H1 (cell line): Measurements from ENCODE around the gene SSPN. TPM values are rescaled to one million over a fixed set of nuclear protein-coding genes. Genes with fewer than 3 reads are reported as not detected.

ENCODE experiments used
- CTCF ChIA-PET: fragments of 300-600 bp; sonication (Branson Sonifier 250); formaldehyde crosslinking; loops from one replicate; lab custom pipeline; 2021; ENCODE audit not compliant: partially characterized antibody; lab: Charles Lee
- POLR2A ChIA-PET: fragments of 300-600 bp; sonication (Branson Sonifier 250); formaldehyde crosslinking; loops from one replicate; lab custom pipeline; 2021; ENCODE audit warnings: inconsistent platforms; ENCODE audit not compliant: partially characterized antibody; lab: Charles Lee
- DNase-seq, 2 experiments: peaks; one replicate each; pipeline versions ENCODE4 v3.0.0 to v3.0.0-alpha.2; 2010 to 2022; ENCODE audit warnings: low spot score in 2 of 2, low read depth in 1 of 2, mixed read lengths in 1 of 2
- FAIRE-seq: peaks from 2 replicates; lab custom pipeline; 2011; peaks lifted over from hg19 to GRCh38; lab: Jason Lieb, UNC
- H2AFZ ChIP-seq: 2 replicates; pipeline ENCODE4 v1.8.1; 2012; ENCODE audit warnings: low read length, inconsistent platforms
- H2AK5ac ChIP-seq: 2 replicates; pipeline ENCODE4 v1.6.1; 2013; ENCODE audit warnings: low read depth, low read length
- H2BK120ac ChIP-seq: replicated peaks from 2 replicates; pipeline ENCODE3; 2013; ENCODE audit warnings: low read depth, low read length, inconsistent platforms
- H2BK12ac ChIP-seq: 2 replicates; pipeline ENCODE4 v1.6.1; 2013; ENCODE audit warnings: low read depth, low read length
- H2BK15ac ChIP-seq: 2 replicates; pipeline ENCODE4 v1.6.1; 2013; ENCODE audit warnings: low read length
- H2BK20ac ChIP-seq: 2 replicates; pipeline ENCODE4 v1.6.1; 2013; ENCODE audit warnings: low read length
- H2BK5ac ChIP-seq: 2 replicates; pipeline ENCODE4 v1.6.1; 2013; ENCODE audit warnings: low read depth, low read length
- H3K14ac ChIP-seq: 2 replicates; pipeline ENCODE4 v1.6.1; 2013; ENCODE audit warnings: inconsistent platforms; ENCODE audit not compliant: insufficient read length
- H3K18ac ChIP-seq: 2 replicates; pipeline ENCODE4 v1.6.1; 2013; ENCODE audit warnings: low read length; ENCODE audit errors: extremely low read depth
- H3K23ac ChIP-seq: 2 replicates; pipeline ENCODE4 v1.6.1; 2013; ENCODE audit warnings: inconsistent platforms; ENCODE audit not compliant: insufficient read length
- H3K23me2 ChIP-seq: 2 replicates; pipeline ENCODE4 v1.6.1; 2013; ENCODE audit warnings: low read depth, low read length
- H3K27ac ChIP-seq: 2 replicates; pipeline ENCODE4 v1.6.1; 2011; ENCODE audit warnings: low read depth, low read length, inconsistent platforms
- H3K27me3 ChIP-seq, 4 experiments: replicated peaks in 1 of 4; 1 replicate in 1 of 4; 2 replicates in 3 of 4; pipeline versions ENCODE4 v1.6.1 to v1.8.1; 2011 to 2013; ENCODE audit warnings: low read length in 3 of 4, mild to moderate bottlenecking in 3 of 4, inconsistent platforms in 2 of 4, mixed read lengths in 2 of 4, moderate library complexity in 1 of 4; ENCODE audit not compliant: control insufficient read depth in 3 of 4, insufficient read depth in 3 of 4; ENCODE audit errors: extremely low read depth in 1 of 4
- H3K36me3 ChIP-seq, 4 experiments: 2 replicates each; pipeline versions ENCODE4 v1.6.1 to v1.8.1; 2011 to 2013; ENCODE audit warnings: mild to moderate bottlenecking in 4 of 4, low read length in 3 of 4, moderate library complexity in 2 of 4, control low read depth in 1 of 4, inconsistent platforms in 1 of 4; ENCODE audit not compliant: insufficient read depth in 4 of 4, control insufficient read depth in 2 of 4
- H3K4ac ChIP-seq: replicated peaks from 2 replicates; pipeline ENCODE3; 2013; ENCODE audit warnings: low read length, low read depth, mixed read lengths, inconsistent platforms; ENCODE audit not compliant: insufficient read length
- H3K4me1 ChIP-seq, 4 experiments: replicated peaks in 1 of 4; 1 replicate in 1 of 4; 2 replicates in 3 of 4; pipeline versions ENCODE4 v1.6.1 to v1.8.1; 2011 to 2013; ENCODE audit warnings: low read length in 3 of 4, inconsistent platforms in 2 of 4, mixed read lengths in 1 of 4; ENCODE audit not compliant: insufficient read depth in 4 of 4, control insufficient read depth in 3 of 4
- H3K4me2 ChIP-seq, 2 experiments: 2 replicates each; pipeline versions ENCODE4 v1.6.1 to v1.8.1; 2011 to 2013; ENCODE audit warnings: low read depth in 2 of 2, low read length in 2 of 2, control low read depth in 1 of 2, inconsistent platforms in 1 of 2, mild to moderate bottlenecking in 1 of 2; ENCODE audit not compliant: insufficient read depth in 1 of 2
- H3K4me3 ChIP-seq, 4 experiments: fragments of 200-600, 300-600 bp in 1 of 4; sonication (generic), shearing (Covaris generic), sonication (Bioruptor Twin) in 1 of 4; 2 replicates each; pipeline versions ENCODE4 v1.5.1 to v1.8.1; 2011 to 2016; ENCODE audit warnings: low read length in 4 of 4, low read depth in 3 of 4, control low read depth in 2 of 4, inconsistent platforms in 2 of 4, mild to moderate bottlenecking in 2 of 4, mixed read lengths in 1 of 4, moderate library complexity in 1 of 4; ENCODE audit not compliant: insufficient read depth in 2 of 4; ENCODE audit errors: extremely low read depth in 1 of 4
- H3K56ac ChIP-seq: replicated peaks from 2 replicates; pipeline ENCODE3; 2013; ENCODE audit warnings: low read depth, mild to moderate bottlenecking, mixed read lengths, low read length, inconsistent platforms; ENCODE audit not compliant: insufficient read length
- H3K79me1 ChIP-seq: 2 replicates; pipeline ENCODE4 v1.6.1; 2013; ENCODE audit warnings: low read depth, low read length, control low read depth
- H3K79me2 ChIP-seq, 2 experiments: 2 replicates each; pipeline versions ENCODE4 v1.6.1 to v1.8.1; 2012 to 2013; ENCODE audit warnings: low read length in 2 of 2, mild to moderate bottlenecking in 2 of 2, inconsistent platforms in 1 of 2; ENCODE audit not compliant: insufficient read depth in 2 of 2, control insufficient read depth in 1 of 2
- H3K9ac ChIP-seq, 4 experiments: replicated peaks in 1 of 4; 1 replicate in 1 of 4; 2 replicates in 3 of 4; pipeline versions ENCODE4 v1.6.1 to v1.8.1; 2011 to 2013; ENCODE audit warnings: low read depth in 3 of 4, low read length in 3 of 4, control low read depth in 2 of 4, mild to moderate bottlenecking in 2 of 4, moderate library complexity in 2 of 4, inconsistent platforms in 1 of 4; ENCODE audit errors: extremely low read depth in 1 of 4
- H3K9me3 ChIP-seq, 2 experiments: 2 replicates each; pipeline versions ENCODE4 v1.6.1 to v1.8.1; 2012 to 2013; ENCODE audit warnings: mild to moderate bottlenecking in 2 of 2, moderate library complexity in 2 of 2, control low read depth in 1 of 2, inconsistent platforms in 1 of 2, low read depth in 1 of 2, low read length in 1 of 2, mixed read lengths in 1 of 2; ENCODE audit not compliant: insufficient read depth in 2 of 2
- H4K20me1 ChIP-seq, 2 experiments: replicated peaks in 1 of 2; 2 replicates each; pipeline versions ENCODE3 to v1.8.1; 2011 to 2013; ENCODE audit warnings: inconsistent platforms in 2 of 2, low read length in 2 of 2, mild to moderate bottlenecking in 1 of 2; ENCODE audit not compliant: insufficient read depth in 2 of 2, control insufficient read depth in 1 of 2
- H4K5ac ChIP-seq: 2 replicates; pipeline ENCODE4 v1.6.1; 2013; ENCODE audit warnings: low read length, low read depth, mixed read lengths, inconsistent platforms; ENCODE audit not compliant: insufficient read length
- H4K8ac ChIP-seq: 2 replicates; pipeline ENCODE4 v1.8.0; 2013; ENCODE audit warnings: mild to moderate bottlenecking, moderate library complexity, low read length, inconsistent platforms; ENCODE audit not compliant: insufficient read depth; ENCODE audit errors: extremely low read depth
- H4K91ac ChIP-seq: replicated peaks from 2 replicates; pipeline ENCODE3; 2013; ENCODE audit warnings: low read length, mixed read lengths, inconsistent platforms; ENCODE audit not compliant: insufficient read length
- ASH2L ChIP-seq: fragments of 200-600, 300-600 bp; sonication (generic); IDR thresholded peaks from one replicate; pipeline ENCODE4 v1.7.1; 2017; ENCODE audit warnings: low read length
- ATF2 ChIP-seq: IDR thresholded peaks from 2 replicates; pipeline ENCODE4 v1.6.1; 2012; ENCODE audit warnings: low read length, inconsistent platforms
- CEBPB ChIP-seq: IDR thresholded peaks from 2 replicates; pipeline ENCODE4 v1.6.1; 2012; ENCODE audit warnings: low read depth, low read length
- CHD1 ChIP-seq: IDR thresholded peaks from 2 replicates; pipeline ENCODE4 v1.6.1; 2012; ENCODE audit warnings: low read depth, low read length, improper control_type of control experiment
- CREB1 ChIP-seq: IDR thresholded peaks from 2 replicates; pipeline ENCODE4 v1.6.1; 2012; ENCODE audit warnings: inconsistent platforms
- E2F6 ChIP-seq: IDR thresholded peaks from 2 replicates; pipeline ENCODE4 v1.6.1; 2012; ENCODE audit warnings: inconsistent platforms
- EZH2 ChIP-seq: fragments of 200-600 bp; sonication (generic); IDR thresholded peaks from 2 replicates; pipeline ENCODE4 v1.7.1; 2012; ENCODE audit warnings: low read depth, mild to moderate bottlenecking, moderate library complexity, low read length, inconsistent platforms; ENCODE audit not compliant: severe bottlenecking
- HDAC6 ChIP-seq: IDR thresholded peaks from one replicate; pipeline ENCODE4 v1.7.1; 2012; ENCODE audit warnings: low read depth, mild to moderate bottlenecking, inconsistent platforms, low read length, moderate library complexity
- KDM5A ChIP-seq: fragments of 200-600 bp; IDR thresholded peaks from 2 replicates; pipeline ENCODE4 v1.7.1; 2012; ENCODE audit warnings: mild to moderate bottlenecking, low read length, inconsistent platforms, mixed read lengths
- MAFK ChIP-seq: IDR thresholded peaks from 2 replicates; pipeline ENCODE4 v1.6.1; 2012; ENCODE audit warnings: low read depth, mild to moderate bottlenecking, improper control_type of control experiment, low read length
- SP2 ChIP-seq: IDR thresholded peaks from 2 replicates; pipeline ENCODE4 v1.6.1; 2012; ENCODE audit warnings: mild to moderate bottlenecking, low read length, inconsistent platforms
- SP4 ChIP-seq: IDR thresholded peaks from 2 replicates; pipeline ENCODE4 v1.6.1; 2012; ENCODE audit warnings: low read length, inconsistent platforms
- TBP ChIP-seq: IDR thresholded peaks from 2 replicates; pipeline ENCODE4 v1.6.1; 2011; ENCODE audit warnings: low read depth, low read length, improper control_type of control experiment
- WGBS, 2 experiments: shearing (Covaris generic) in 1 of 2; methylation state at CpG; one replicate each; pipeline versions ENCODE4 v1.1.6 to v1.1.7; 2013 to 2015; ENCODE audit warnings: low lambda C conversion rate in 2 of 2, mixed read lengths in 2 of 2, inconsistent platforms in 1 of 2, low coverage in 1 of 2, missing lambda C conversion rate in 1 of 2; ENCODE audit not compliant: insufficient replicate concordance in 2 of 2, insufficient coverage in 1 of 2, insufficient read length in 1 of 2; ENCODE audit errors: extremely low coverage in 1 of 2, missing lambda C conversion rate in 1 of 2; 5-methylcytosine and 5-hydroxymethylcytosine counted together
- polyA plus RNA-seq, 7 experiments: library from polyadenylated mRNA; depleted of rRNA in 3 of 7; stranded (reverse) in 5 of 7; unstranded in 2 of 7; fragments of >200 nt in 5 of 7; fragments of 200-250 nt in 2 of 7; gene quantifications; 1 replicate in 5 of 7; 2 replicates in 1 of 7; 4 replicates in 1 of 7; pipeline versions ENCODE4 v1.2.1 to v1.2.3, GENCODE V29; 2011 to 2013; ENCODE audit warnings: missing spikeins in 2 of 7, mixed read lengths in 2 of 7
- total RNA-seq: library from RNA; stranded (reverse); fragmentation: NEBNext Ultra II Directional; extraction: Animal tissue kit (Norgen Biotek cat#: 25700); gene quantifications from 2 replicates; pipeline ENCODE4 v1.2.1, GENCODE V29; 2021

The SSPN gene
- total and polyA plus RNA-seq, 2 of the 8 experiments (the other 6 are each of a cell fraction or from before 2014, with no cell fraction given), result 0.86 to 1.8 TPM

- Histone ChIP-seq H3K4me3 (peak overlapping the region in 3 of 4 experiments; percentile 56 to 68 (median 65); a peak in 6 of 8 replicates), H2AK5ac (no peak overlapping the region), H3K9me3 (no peaks in the 10 kb centered on the region), H2AFZ (peak overlapping the region; percentile 98), H3K27me3 (peaks cover 0 to 28% (median 15%) of the 10 kb centered on the region in 4 experiments; a peak in 6 of 7 replicates), H2BK20ac (no peak overlapping the region), H4K20me1 (no peaks in the 10 kb centered on the region), H2BK5ac (no peak overlapping the region), H3K36me3 (no peaks in the 10 kb centered on the region), H3K79me1 (no peaks in the 10 kb centered on the region), H4K8ac (no peak overlapping the region), H3K18ac (no peak overlapping the region), H3K23me2 (peaks cover 4% of the 10 kb centered on the region), H3K56ac (no peak overlapping the region), H2BK120ac (no peak overlapping the region), H3K4me2 (peak overlapping the region; percentile 64 to 95), H3K4me1 (peaks cover 0 to 2% (median 0%) of the 10 kb centered on the region in 4 experiments; a peak in 3 of 7 replicates), H3K9ac (no peak overlapping the region), H4K5ac (no peak overlapping the region), H3K27ac (no peak overlapping the region), H3K4ac (no peak overlapping the region), H2BK12ac (no peak overlapping the region), H3K14ac (no peak overlapping the region), H3K23ac (no peak overlapping the region), H3K79me2 (no peaks in the 10 kb centered on the region), H4K91ac (no peak overlapping the region), H2BK15ac (no peak overlapping the region)
- ChIA-PET POLR2A (interaction anchor here (0.8 to 2.0 kb wide), 4 partner anchors 8 to 74 kb away, joined by 3 to 9 read pairs (median 6); no protein-coding TSS in a partner anchor), CTCF (interaction anchor here (1.2 to 1.5 kb wide), 2 partner anchors 8 to 63 kb away, joined by 3 to 5 read pairs; no protein-coding TSS in a partner anchor)
- FAIRE-seq (no peak), DNase-seq (no peak)
- 84% methylated on average over 5 of the region's 5 CpGs; no CpG with 5 or more reads in 1 of the 2 experiments for WGBS, 2 experiments
- TF ChIP-seq ASH2L (no peak), CHD1 (no peak), CREB1 (no peak), SP2 (no peak), CEBPB (no peak), ATF2 (no peak), MAFK (no peak), EZH2 (no peak), HDAC6 (no peak), E2F6 (no peak), TBP (no peak), SP4 (no peak), KDM5A (no peak)
Measured at GRCh38 chr12:26196421-26196716, 996 bp downstream of the SSPN start.
